Epidermal melanocyte (primary cell): ENCODE measurements around the gene ITCH.
"Not testable (repeated sequence)": the region's sequence is repeated elsewhere in the genome, so short reads cannot be mapped to it uniquely, and the experiment has no call there.

ENCODE experiments used
- DNase-seq: peaks from one replicate; pipeline ENCODE4 v3.0.0; 2011; ENCODE audit warnings: low spot score; ENCODE audit not compliant: insufficient read length

The ITCH gene

GRCh38 chr20:34412453-34412852 is 49.4 kb downstream of the ITCH start:
- DNase-seq: no peak

GRCh38 chr20:34414525-34414924 is 51.5 kb downstream of the ITCH start:
- DNase-seq: not testable (repeated sequence)

- DNase-seq: no peak
Observed at GRCh38 chr20:34415079-34415478, 52.0 kb downstream of the ITCH start.

GRCh38 chr20:34420146-34420545 is 57.1 kb downstream of the ITCH start:
- no peak for DNase-seq

GRCh38 chr20:34420975-34421374 is 57.9 kb downstream of the ITCH start:
- no peak for DNase-seq

- DNase-seq: no peak
Observed at GRCh38 chr20:34421766-34422466, 58.8 kb downstream of the ITCH start.

- not testable (repeated sequence) for DNase-seq
Observed at GRCh38 chr20:34425032-34425690, 62.1 kb downstream of the ITCH start.

GRCh38 chr20:34426026-34426425 is 63.0 kb downstream of the ITCH start:
- DNase-seq: no peak

- DNase-seq: no peak
Observed at GRCh38 chr20:34427331-34427730, 64.3 kb downstream of the ITCH start.

GRCh38 chr20:34427784-34428183 is 64.7 kb downstream of the ITCH start:
- no peak for DNase-seq

GRCh38 chr20:34431168-34431567 is 68.1 kb downstream of the ITCH start:
- DNase-seq: no peak

GRCh38 chr20:34432663-34433062 is 69.6 kb downstream of the ITCH start:
- DNase-seq: not testable (repeated sequence)

GRCh38 chr20:34433391-34433790 is 70.3 kb downstream of the ITCH start:
- no peak for DNase-seq

- DNase-seq: no peak
Observed at GRCh38 chr20:34435589-34435988, 72.5 kb downstream of the ITCH start.

GRCh38 chr20:34437330-34437986 is 74.4 kb downstream of the ITCH start:
- DNase-seq: no peak

- DNase-seq: no peak
Observed at GRCh38 chr20:34439168-34439567, 76.1 kb downstream of the ITCH start.

- DNase-seq: not testable (repeated sequence)
Observed at GRCh38 chr20:34441423-34441822, 78.3 kb downstream of the ITCH start.

GRCh38 chr20:34443546-34443945 is 80.5 kb downstream of the ITCH start:
- DNase-seq: no peak

GRCh38 chr20:34445177-34446065 is 82.3 kb downstream of the ITCH start:
- DNase-seq: no peak

- DNase-seq: no peak
Observed at GRCh38 chr20:34448517-34448916, 85.4 kb downstream of the ITCH start.
